Fibroblast of the aortic adventitia (primary cell): ENCODE data around the gene PCMTD2. TPM values are rescaled to one million over a fixed set of nuclear protein-coding genes. Genes with fewer than 3 reads are reported as not detected.
"Not testable (repeated sequence)": the region's sequence is repeated elsewhere in the genome, so short reads cannot be mapped to it uniquely, and the experiment has no call there.

Source experiments
- DNase-seq: peaks from one replicate; pipeline ENCODE4 v3.0.0-alpha.2; 2010; ENCODE audit warnings: low read depth
- H3K4me3 ChIP-seq: 2 replicates; pipeline ENCODE4 v1.5.1; 2011; ENCODE audit warnings: low read depth, mild to moderate bottlenecking, control low read depth, low read length, moderate library complexity
- small RNA-seq: library from RNA; depleted of rRNA; stranded (forward); fragments of <200 nt; gene quantifications from one replicate; pipeline ENCODE3, GENCODE V24; 2012
- total RNA-seq: library from RNA; depleted of rRNA; stranded (reverse); fragments of >200 nt; gene quantifications from 2 replicates; pipeline ENCODE4 v1.2.3, GENCODE V29; 2012; ENCODE audit warnings: low replicate concordance
- TF ChIP-seq, protein P1 (sequence below): IDR thresholded peaks from 2 replicates; pipeline ENCODE4 v1.5.1; 2011; ENCODE audit warnings: mild to moderate bottlenecking, low read length, control low read depth, inconsistent platforms; ENCODE audit not compliant: insufficient read depth

The PCMTD2 gene
- total RNA-seq, 1 donor: 33.8 TPM

DNA sequence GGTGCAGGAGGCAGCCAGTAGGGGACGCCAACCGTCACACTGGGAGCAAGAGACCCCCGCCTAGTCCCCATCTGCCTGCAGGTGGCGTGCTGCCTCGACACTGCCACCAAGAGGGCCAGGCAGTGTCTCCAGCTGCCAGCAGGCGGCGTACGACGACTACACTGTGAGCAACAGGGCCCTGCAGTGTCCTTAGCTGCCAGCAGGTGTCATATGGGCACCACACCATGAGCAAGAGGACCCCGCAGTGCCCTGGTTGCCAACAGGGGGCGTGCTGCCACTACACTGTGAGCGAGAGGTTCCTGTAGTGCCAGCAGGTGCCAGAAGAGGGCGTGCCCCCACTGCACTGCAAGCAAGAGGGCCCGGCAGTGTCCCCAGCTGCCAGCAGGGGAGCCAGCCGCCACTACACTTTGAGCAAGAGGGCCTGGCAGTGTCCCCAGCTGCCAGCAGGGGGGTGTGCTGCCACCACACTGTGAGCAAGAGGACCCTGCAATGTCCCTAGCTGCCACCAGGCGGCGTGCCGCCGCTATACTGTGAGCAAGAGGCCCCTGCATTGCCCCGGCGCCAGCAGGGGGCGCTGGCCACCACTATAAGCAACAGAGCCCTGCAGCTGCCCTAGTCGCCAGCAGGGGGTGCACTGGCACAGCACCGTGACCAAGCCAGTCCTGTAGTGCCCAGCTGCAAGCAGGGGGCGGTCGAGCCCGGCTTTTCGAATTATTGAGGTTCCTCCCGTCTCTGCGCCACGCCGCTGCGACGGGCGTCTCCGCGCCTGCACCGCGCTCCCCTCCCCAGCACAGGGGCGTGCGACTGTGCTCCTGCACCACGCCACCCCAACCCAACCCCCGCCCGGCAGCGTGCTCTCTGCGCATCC, 30.3 kb downstream of the PCMTD2 start:
- TF ChIP-seq, protein P1, sequence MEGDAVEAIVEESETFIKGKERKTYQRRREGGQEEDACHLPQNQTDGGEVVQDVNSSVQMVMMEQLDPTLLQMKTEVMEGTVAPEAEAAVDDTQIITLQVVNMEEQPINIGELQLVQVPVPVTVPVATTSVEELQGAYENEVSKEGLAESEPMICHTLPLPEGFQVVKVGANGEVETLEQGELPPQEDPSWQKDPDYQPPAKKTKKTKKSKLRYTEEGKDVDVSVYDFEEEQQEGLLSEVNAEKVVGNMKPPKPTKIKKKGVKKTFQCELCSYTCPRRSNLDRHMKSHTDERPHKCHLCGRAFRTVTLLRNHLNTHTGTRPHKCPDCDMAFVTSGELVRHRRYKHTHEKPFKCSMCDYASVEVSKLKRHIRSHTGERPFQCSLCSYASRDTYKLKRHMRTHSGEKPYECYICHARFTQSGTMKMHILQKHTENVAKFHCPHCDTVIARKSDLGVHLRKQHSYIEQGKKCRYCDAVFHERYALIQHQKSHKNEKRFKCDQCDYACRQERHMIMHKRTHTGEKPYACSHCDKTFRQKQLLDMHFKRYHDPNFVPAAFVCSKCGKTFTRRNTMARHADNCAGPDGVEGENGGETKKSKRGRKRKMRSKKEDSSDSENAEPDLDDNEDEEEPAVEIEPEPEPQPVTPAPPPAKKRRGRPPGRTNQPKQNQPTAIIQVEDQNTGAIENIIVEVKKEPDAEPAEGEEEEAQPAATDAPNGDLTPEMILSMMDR: peak; percentile 56
- DNase-seq: peak; percentile 16
- not testable (repeated sequence) for H3K4me3 ChIP-seq

DNA sequence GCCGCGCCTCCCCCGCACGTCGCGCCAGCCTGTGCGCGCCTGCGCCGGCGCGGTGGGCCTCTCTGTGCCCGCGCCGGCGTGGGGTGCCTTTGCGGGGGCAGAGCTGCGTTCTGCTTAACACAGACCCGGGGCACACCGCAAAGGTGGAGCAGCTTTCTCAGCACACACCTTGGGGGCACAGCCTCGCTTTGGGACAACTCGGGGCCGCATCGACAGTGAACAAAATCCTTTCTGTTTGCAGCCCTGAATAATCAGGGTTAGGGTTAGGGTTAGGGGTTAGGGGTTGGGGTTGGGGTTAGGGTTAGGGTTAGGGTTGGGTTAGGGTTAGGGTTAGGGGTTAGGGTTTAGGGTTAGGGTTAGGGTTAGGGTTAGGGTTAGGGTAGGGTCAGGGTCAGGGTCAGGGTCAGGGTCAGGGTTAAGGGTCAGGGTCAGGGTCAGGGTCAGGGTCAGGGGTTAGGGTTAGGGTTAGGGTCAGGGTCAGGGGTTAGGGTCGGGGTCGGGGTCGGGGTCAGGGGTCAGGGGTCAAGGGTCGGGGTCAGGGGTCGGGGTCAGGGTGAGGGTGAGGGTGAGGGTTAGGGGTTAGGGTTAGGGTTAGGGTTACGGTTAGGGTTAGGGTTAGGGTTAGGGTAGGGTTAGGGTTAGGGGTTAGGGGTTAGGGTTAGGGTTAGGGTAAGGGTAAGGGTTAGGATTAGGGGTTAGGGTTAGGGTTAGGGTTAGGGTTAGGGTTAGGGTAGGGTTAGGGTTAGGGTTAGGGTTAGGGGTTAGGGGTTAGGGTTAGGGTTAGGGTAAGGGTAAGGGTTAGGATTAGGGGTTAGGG, 31.1 kb downstream of the PCMTD2 start:
- not testable (repeated sequence) for H3K4me3 ChIP-seq
- peak; percentile 0 for DNase-seq

DNA sequence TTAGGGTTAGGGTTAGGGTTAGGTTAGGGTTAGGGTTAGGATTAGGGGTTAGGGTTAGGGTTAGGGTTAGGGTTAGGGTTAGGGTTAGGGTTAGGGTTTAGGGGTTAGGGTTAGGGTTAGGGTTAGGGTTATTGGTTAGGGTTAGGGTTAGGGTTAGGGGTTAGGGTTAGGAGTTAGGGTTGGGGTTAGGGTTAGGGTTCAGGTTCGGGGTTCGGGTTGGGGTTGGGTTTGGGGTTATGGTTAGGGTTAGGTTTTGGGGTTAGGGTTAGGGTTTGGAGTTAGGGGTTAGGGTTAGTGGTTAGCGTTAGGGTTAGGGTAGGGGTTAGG, 31.7 kb downstream of the PCMTD2 start:
- H3K4me3 ChIP-seq, DNase-seq: not testable (repeated sequence)

DNA sequence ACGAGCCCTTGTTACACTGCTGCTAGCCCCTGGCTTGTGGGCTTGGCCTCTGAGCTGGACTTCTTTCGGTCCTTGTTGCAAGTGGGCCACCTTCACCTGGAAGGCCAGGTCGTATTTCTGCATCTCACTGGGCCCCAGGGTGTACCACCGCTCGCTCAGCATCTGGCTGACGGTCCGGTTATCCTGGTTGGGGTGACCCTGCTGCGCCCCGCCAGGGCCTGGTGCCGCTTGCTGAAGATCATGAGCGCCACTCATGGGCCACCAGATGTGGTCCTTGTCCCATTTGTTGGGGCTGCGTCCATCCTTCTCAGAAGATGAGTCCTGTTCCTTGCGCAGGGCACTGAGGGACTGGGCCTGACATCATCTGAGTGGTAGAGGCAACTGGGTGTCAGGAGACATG, 36.6 kb downstream of the PCMTD2 start:
- DNase-seq, H3K4me3 ChIP-seq: not testable (repeated sequence)

DNA sequence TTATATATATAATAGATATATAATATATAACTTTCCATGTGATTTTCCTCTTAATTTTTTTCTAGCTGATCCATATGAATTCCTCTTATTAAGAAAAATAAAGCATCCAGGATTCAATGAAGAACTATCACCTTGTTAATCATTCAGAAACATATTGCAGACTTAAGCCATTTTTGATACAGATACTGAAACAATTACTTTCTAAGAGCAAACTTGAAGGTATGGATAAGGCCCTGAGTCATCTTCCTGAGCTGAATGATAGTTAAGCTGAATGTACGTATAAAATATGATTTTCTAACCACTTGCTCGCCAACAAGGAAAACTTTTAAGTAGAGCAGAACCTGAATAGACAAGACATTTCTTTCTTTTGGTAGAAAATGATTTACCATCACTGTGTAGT, 47.5 kb downstream of the PCMTD2 start:
- not testable (repeated sequence) for DNase-seq, H3K4me3 ChIP-seq

DNA sequence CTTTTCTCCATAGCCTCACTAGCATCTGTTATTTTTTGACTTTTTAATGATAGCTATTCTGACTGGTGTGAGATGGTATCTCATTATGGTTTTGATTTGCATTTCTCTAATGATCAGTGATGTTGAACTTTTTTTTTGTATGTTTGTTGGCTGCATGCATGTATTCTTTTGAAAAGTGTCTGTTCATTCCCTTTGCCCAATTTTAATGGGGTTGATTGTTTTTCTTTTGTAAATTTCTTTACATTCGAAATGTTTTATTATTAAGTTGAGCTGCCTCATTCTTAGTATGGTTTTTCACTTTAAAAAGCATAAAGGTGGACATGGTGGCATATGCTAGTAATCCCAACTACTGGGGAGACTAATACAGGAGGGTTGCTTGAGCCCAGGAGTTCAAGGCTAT, 58.2 kb downstream of the PCMTD2 start:
- not testable (repeated sequence) for H3K4me3 ChIP-seq

DNA sequence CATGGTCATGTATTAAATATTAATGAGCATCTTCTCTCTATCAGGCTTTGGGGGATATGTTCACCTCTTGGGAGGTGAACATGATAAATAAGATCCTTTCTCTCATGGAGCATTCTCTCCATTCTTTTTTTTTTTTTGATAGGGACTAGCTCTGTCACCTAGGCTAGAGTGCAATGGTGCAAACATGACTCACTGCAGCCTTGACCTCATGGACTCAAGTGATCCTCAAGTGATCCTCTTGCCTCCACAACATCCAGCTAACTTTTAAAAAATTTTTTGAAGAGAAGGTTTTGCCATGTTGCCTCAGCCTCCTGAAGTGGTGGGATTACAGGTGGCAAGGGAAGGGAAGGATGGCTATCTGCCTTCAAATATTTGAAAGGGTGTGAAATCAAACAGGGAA, 59.8 kb downstream of the PCMTD2 start:
- not testable (repeated sequence) for H3K4me3 ChIP-seq, DNase-seq

More for the DNA sequence above, 58.2 kb downstream of the PCMTD2 start:
- DNase-seq: not testable (repeated sequence)

DNA sequence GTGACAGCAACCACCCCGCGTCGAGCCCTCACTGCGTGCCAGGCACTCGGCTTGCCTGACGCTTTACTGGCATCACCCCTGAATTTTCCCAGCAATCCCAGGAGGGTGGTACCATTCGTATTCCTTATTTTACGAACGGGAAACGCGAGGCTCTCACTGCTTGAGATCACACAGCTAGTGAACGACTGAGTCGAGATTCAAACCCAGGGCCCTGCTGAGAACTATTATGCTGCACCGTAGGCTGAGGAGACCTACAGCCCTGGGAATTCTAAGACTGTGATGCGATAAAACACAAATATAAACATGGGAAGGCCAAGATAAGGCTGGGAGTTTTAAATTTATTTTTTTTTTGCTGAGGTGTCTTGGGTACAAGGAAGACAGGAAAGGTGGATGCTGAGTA, 60.3 kb downstream of the PCMTD2 start:
- H3K4me3 ChIP-seq, DNase-seq: not testable (repeated sequence)

DNA sequence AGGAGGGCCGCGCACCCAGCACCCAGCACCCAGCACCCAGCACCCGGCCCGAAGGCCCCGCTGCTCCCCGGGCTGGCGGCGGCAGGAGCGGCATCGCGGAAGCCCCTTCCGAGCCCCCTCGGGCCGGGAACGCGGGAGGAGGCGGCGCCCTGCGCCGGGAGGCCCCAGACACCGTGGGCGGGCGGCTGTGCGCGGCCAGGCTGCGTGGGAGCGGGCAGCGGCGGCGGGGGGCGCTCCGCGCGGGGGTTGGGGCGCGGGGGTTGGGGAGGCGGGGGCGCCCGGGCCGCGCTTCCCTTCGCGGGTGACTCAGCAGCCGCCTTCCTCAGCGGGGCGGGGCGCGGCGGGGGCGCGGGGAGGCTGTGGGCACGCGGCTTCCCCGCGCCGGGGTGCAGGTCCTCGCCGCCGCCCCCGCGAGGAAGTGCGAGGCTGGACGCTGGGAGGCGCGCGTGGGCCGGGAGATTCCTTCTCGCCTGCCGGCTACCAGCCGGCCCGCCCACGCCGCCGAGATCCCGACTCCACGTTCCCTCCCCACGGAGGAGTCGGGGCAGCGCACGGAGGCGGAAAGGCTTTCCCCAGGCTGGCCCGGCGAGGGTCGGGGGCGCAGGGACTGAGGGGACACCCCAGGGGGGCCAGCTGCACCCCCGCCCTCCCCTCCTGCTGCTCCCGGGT, 61.0 kb downstream of the PCMTD2 start:
- H3K4me3 ChIP-seq, DNase-seq: not testable (repeated sequence)

DNA sequence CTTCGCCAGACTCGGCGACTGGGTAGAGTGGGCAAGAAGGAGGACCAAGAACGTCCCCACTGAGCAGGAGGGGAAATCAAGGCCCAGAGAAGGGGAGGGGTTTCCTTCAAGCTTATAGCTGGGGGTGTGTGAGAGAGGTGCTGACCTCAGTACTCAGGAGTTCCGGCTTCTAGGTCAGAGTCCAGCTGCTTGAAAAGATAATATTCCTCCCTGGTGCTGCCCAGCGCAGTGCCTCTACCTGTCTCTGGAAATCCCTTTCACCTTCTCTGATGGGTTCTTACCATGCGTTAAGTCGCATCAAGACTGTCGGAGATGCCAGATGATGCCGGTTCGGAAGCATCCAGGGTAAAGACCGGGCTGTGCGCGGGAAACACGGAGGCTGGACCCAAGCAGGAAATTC, 61.8 kb downstream of the PCMTD2 start:
- not testable (repeated sequence) for DNase-seq, H3K4me3 ChIP-seq

DNA sequence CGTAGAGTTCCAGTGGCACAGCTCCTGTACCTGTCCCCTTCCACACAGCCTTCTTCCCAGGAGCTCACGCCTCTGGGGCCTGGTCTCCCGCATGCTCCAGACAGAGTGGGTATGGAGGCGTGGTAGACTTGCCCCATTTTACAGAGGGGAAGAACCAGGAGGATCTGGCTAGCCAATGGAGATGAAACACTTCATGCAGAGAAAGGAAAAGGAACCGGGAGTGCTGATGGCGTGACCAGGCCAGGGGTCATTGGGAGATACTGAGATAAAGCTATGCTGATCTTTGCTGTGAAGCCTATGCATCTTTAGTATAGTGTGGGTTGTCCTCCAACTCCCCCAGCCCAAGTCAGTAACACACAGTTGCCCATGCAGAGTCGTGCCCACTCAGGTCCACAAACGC, 62.5 kb downstream of the PCMTD2 start:
- not testable (repeated sequence) for H3K4me3 ChIP-seq, DNase-seq

DNA sequence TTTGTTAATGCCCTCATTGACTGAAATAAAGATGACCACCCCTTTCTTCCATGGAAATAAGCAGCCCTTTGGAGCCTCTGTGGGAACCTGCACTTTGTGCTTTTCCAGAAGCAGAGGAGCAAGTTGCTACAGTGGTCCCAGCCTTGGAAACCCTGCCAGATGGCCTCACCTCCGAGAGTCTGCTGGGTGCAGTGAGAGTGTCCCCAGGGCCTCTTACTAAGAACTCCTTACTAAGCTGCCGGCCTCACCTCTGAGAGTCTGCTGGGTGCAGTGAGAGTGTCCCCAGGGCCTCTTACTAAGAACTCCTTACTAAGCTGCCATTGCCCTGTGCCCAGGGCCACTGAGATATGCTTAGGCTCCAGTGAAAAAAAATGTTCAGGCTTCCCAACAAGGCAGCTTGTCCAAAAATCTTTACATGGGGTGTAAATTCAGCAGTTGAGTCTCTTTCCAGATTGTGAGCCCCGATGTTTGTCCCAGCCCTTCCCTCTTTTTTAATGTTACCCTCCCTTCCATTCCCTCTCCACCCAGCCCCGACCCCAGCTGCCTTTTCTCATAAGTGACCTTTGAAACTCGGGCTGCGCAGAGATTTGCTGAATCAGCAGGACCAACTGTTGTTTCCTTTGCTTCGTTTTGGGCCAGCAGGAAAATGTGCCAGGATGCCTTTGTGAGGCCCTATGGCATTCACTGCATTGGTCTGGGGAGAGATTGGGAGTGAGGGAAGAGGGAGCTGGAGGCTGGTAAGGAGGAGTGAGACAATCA, 66.7 kb downstream of the PCMTD2 start:
- not testable (repeated sequence) for DNase-seq, H3K4me3 ChIP-seq

Small RNAs within 50 kb of the gene (small RNA-seq; reads per million reads assigned to genes)
- gene AL137028.2: not detected

Other genes with a start within 250 kb of the PCMTD2 start
- gene C20orf204, start 219.6 kb upstream of the PCMTD2 start, total RNA-seq: 1.6 and 2.1 TPM in 2 replicates
- gene SOX18, start 206.1 kb upstream of the PCMTD2 start, total RNA-seq: 0.57 TPM in 1 of 2 replicates, not detected in the other
- 23.5 and 59.4 TPM in 2 replicates for gene TCEA2, start 192.6 kb upstream of the PCMTD2 start, total RNA-seq
- gene RGS19, start 176.2 kb upstream of the PCMTD2 start, total RNA-seq: 4.8 and 9.8 TPM in 2 replicates
- 0.63 and 1.3 TPM in 2 replicates for gene OPRL1, start 175.7 kb upstream of the PCMTD2 start, total RNA-seq
- gene LKAAEAR1, start 171.3 kb upstream of the PCMTD2 start, total RNA-seq: 0.36 TPM in 1 of 2 replicates, not detected in the other
- gene NPBWR2, start 148.2 kb upstream of the PCMTD2 start, total RNA-seq: not detected in 2 replicates
- not detected in 2 replicates for gene MYT1, start 91.3 kb upstream of the PCMTD2 start, total RNA-seq